ENCODE results near the gene ELMO3.

Gene ELMO3

DNA sequence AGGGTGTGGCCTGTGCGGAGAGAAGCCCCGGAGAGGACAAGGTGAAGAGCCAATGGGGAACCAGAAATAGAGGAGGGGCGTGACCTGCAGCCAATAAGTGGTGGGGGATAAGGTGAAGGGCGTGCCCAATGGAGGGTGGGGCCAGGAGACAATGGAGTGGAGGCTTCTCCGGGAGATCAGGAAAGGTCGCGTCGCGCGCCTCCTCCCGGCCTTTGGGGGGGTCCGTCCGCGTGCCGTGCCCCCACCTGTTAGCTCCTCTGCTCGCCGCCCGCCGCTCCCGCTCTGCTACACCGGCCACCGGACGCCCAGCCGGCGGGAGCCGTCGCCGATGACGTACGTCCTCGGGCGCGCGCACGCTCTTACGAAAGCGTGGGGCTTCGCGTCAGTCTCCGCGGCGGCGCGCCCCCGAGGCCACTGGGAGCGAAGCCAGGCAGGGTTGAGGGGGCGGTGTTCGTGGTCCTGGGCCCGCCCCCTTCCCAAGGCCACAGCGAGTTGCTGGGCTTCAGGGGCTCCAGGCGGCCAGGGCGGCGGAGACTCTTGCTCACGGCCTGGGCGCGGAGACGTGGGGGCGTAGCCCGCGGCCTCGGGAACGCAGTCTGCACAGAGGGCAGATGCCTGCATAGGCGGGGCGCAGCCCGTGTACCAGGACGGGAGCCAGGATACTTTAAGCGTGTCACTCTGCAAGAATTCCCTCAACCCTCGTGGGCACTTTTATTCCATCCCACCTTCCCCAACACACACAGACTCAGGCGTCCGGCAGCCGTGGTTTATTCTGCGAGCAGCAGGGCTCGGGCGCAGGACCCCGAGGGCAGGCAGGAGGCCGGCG lies 15.1 kb upstream of the ELMO3 start, which contains the start of gene MATCAP1:
MATCAP1 (minus strand) TSS at position 337 of the 826 bp plus-strand sequence. CDS start 3,353 bp downstream, outside the sequence.
- DNase-seq: peak; percentile 89 to 99 (median 95)

DNA sequence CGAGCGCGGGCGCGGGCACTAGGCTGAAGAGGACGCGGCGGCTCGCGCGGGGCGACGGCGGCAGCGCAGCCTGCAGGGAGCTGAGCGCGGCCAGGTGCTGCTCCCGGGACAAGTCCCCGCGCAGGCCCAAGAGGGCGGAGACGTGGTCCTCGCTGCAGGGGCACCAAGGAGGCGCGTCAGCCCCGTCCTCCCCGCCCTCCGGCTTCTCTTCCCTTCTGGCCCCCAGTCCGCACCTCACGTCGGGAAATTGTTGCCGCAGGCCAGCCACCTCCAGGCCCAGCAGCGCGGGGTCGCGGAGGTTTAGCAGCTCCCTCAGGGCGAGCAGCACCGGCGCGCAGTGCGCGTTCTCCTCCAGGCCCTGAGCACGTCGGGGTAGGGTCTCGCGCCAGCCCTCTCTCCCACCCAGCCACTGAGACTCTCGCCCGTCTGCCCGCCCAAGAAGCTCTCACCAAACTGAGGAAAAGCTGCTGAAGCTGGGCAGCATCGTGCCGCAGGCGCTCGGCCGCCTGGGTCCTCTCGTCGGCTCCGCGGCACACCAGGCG lies 14.4 kb upstream of the ELMO3 start:
- peak in 2 of 6 experiments; percentile 42 to 49 for DNase-seq

DNA sequence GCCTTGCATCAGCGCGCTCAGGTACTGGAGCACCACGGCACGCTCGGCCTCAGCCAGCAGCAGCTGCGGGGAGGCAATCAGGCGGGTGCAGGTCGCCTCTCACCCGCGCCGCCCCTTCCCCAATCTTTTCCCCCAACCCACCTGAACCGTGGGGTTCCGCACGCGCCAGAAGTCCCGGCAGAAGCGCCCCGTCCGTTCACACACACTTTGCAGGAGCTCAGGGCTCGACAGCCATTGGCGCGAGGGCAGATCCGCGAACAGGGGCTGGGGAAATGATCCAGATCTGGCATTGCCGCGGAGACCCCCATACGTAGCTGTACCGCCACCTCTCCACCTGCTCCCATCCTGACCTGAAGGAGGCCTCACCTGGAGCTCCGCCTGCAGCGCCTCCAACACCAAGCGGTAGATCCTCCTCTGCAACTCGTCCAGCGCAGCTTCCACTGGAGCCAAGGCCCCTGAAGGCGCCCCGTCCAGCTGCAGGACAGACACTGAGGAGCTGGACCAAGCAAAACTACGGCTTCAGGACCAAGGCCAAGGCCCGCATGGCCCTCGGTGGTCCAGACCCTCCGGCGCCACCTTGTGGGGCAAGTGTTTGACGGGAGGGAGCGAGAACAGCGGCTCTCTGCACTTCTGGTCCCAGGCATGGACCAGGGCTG lies 13.8 kb upstream of the ELMO3 start:
- peak; percentile 48 to 80 (median 69) for DNase-seq

DNA sequence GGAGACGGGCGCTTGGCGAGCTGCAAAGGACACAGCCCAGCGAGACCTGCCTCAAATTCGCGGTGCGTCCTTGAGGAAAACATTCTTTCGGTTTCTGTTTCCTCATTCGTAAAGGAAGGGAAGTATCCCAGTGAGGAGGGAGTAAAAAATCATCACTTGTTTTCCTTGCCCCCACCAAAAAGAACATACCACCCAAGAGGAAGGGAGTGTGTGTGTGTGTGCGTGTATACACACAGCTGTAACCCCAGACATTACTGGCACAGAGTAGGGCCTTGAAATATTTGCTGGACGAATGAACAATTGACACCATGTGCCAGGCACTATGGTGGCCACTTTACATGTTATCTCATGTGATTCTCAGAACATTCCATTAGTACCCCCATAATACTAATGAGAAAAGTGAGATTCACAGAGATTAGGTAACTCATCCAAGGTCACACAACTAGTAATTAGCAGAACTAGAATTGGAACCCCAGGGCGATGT lies 13.2 kb upstream of the ELMO3 start:
- no peak for DNase-seq

DNA sequence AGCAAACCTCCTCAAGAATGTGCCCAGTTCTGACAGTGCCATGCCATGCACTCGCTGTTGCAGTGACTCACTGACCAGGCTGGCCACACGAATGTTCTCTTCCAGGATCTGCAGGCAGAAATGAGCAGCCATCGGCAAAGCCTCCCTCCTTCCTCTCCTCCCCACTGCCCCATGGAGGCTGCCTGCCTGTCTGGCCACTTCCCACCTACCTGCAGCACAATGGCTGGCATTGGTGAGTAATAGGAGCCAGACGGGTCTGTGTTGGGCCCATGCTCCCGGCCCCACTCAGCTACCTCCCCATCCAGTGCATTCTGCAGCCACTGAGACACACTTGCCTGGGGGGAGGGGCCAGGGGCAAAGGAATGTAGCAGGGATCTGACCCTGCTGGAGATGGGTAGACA lies 12.4 kb upstream of the ELMO3 start:
- DNase-seq: no peak

DNA sequence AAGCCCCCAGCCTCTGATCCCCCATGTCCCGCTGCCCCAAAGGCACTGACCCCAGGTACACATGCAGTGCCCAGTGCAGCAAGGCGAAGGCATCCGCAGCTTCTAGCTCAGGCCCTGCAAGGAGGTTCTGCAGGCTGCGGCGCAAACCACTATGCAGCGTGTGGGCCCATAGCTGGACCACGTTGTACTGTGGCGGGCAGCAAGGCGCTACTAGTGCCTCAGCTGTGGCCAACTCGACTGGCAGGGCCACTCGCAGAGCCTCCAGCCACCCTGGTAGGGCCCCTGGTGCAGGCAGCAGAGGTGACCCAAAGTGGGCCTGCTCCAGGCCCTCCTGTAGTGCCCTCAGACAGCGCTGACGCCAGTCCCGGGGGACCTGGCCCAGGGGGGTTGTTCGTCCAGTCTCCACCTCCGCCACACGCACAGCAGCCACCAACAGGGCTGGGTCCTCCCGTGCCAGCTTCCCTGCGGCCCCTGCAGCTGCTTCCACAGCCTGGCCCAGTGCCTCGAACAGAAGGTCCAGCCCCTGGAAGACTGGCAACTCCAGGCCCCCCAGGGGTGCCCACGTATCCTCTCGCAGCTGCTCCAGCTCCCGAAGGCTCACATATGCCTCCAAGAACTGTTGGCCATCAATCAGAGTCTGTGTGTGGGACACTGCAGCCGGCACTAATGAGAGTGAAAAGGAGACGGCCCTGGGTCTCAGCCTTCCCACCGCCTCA lies 11.6 kb upstream of the ELMO3 start:
- no peak for DNase-seq

DNA sequence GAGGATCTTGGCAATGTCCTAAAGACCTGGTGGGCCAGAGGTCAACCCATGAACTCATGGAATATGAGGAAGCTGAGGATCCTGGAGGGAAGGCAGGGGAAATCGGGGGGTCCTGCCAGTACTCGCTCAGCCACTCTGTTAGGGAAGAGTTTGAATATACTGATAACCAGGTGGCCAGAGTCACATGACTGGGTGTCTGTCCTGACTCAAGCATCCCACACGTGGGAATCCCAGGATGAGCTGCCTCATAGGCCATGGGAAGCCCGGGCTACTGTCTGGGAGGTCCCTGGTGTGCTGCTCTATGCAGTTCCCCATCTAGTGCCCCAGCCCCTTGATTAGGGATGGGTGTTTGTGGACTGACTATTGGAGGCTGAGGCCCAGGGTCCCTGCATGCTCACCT lies 10.6 kb upstream of the ELMO3 start:
- no peak for DNase-seq

DNA sequence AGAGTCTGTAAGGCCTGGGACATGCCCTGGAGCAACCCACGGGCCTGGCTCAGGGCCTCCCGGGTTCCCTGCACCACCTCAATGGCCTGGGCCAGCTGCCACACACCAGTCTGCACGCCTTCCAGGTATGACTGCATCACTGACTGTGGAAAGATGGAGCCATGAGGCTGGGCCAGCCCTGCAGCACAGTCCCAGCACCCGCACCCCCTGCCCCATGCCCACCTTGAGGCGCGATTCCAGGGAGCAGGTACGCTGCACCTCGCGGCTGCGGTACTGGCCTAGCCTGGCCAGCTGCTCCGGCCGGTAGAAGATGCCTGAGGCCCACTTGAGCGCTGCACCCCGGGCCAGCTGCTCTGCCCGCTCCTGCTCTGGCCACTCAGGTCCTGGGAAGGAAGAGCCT lies 10.1 kb upstream of the ELMO3 start:
- DNase-seq: no peak

DNA sequence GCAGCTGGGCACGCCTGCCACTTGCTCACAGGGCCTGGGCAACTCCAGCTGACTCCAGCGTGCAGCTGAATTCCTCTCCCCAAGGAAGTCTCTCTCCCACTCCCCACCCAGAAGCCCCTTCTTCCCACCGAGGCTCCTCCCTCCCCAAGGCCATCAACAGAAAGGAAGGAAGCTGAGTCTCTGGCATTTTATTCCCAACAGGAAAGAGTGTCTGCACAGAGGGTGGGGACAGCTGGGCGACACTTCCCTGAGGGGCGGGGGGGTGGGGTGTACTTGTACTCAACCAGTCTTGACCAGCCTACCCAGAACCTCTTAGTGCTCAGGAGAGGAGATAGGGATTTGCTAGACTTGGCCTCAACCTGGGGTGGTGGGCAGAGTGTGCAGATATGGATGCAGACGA lies 8.9 kb upstream of the ELMO3 start, which contains the start of gene EXOC3L1:
EXOC3L1 (minus strand) TSS at position 96 of the 400 bp plus-strand sequence. CDS start 460 bp downstream, outside the sequence.
- no peak for DNase-seq

DNA sequence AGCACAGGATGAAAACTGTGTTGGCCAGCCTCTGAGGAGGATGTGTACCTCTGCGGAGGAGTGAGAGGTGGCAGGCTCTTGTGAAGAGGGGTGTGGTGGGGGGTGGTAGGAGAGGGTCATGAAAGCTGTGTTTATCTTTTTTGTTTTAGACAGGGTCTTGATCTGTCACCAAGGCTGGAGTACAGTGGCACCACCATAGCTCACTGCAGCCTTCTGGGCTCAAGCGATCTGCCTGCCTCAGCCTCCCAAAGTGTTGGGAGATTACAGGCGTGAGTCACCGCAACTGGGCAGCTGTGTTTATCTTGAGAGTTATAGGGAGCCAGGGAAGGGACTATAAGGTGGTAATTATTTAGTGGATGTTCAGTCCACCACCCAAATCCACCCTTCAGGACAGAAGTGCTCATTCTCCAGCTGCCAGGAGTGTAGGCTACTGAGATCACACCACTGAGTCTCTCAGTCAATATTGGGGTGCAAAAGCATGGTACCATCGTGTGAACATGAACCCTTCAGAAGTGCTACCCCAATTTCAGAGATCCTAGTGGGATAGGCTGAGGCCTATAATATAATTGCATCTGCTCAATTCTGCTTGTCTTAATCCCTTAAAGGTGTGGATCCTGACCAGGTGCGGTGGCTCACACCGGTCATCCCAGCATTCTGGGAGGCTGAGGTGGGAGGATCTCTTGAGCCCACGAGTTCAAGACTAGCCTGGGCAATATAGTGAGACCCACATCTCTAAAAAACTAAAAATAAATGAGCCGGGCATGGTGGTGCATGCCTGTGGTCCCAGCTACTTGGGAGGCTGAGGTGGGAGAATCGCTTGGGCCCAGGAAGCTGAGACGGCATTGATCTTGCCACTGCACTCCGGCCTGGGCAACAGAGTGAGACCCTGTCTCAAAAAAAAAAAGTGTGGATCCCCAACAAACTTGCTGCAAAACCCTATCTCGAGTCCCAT lies 8.2 kb upstream of the ELMO3 start:
- no peak for DNase-seq

DNA sequence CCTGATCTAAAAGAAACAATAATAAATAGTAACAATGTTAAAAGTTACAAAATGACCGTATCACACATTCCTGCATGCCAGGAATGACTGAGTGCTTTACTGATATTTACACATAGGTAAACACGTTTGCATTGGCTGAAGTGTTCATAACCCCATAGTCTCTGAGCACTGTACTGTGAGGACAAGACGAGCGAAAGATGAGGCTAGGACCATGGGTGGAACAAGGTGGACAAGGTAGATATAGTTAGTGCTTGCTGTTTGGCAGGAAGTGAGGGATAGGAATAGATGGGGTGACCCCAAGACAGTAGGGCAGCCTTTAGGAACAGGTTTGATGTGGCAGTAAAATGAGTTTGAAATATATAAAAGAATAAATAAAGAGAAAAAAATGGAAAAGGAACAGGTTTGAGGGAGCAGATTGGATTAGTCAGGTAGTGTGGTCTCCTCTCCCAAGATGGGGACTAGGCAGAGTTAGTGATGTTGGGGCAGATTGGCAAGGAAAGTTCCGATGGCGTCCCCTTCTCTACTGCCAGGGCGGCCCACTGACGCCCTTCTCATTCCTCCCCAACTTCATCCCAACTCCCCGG lies 7.4 kb upstream of the ELMO3 start:
- DNase-seq: no peak

DNA sequence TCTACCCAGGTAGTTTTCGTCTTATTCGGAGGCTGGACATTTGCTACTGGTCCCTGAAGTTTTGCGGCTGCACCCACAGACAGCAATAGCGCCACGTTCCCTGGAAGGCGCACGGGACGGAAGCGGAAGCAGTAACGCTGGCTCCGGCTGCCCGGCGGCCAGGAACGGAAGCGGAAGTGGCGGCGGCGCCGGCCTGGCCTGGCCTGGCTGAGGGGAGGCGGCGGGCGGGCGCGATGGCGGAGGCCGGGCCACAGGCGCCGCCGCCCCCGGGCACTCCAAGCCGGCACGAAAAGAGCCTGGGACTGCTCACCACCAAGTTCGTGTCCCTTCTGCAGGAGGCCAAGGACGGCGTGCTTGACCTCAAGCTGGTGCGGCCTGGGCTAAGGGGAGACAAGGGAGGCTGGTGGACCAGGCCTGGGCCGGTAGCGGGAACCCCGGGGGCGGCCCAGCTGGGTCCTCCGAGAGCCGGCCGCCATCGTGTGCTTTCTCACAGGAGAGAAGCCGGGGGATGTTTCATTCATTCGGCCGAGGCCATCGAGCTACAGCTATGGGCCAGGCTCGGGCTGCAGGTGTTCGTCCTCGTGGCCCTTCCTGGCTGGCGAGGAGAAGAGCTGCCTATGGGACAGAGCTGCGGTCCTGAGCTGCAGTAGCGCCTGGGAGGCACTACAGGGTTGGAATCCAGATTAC lies 6.8 kb upstream of the ELMO3 start, which contains the start of gene E2F4:
E2F4 (plus strand) TSS at position 161 of the 687 bp plus-strand sequence; CDS start at position 234, 73 bp downstream.
- DNase-seq: peak; percentile 71 to 79 (median 75)

DNA sequence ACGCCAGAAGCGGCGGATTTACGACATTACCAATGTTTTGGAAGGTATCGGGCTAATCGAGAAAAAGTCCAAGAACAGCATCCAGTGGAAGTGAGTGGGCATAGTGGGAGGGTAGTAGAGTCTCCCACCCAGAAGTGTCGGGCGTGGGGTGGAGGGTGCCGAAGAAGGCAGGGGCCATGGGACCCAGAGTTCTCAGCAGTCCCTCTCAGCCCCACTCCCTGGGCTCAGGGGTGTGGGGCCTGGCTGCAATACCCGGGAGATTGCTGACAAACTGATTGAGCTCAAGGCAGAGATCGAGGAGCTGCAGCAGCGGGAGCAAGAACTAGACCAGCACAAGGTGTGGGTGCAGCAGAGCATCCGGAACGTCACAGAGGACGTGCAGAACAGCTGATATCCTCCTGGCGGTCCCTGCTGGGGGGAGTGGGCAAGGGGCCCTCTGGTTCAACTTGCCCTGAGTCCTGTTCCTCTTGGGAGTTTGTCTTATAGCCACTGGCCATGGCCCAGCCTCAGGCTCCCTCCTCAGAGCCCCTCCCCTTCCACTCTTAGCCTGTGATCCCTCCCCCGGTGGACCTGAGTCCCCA lies 6.1 kb upstream of the ELMO3 start:
- DNase-seq: no peak

DNA sequence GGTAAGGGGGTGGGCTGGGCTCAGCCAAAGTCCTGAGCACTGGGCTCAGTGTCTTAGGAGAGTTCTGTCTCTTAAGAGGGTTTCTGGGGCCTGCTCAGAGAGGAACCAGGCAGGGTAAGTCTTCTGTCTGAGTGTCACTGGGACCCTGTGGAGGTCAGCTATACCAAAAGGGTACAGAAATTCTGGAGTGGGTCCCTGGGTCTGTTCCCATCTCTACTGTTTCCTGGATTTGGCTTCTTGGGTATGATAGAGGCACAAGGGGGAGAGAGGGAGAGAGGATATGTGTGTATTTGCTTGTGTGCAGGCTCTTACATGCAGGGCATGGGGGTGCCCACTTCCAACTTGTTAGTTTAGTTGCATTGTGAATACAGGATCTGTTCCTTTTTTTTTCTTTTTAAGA lies 5.4 kb upstream of the ELMO3 start:
- no peak for DNase-seq

DNA sequence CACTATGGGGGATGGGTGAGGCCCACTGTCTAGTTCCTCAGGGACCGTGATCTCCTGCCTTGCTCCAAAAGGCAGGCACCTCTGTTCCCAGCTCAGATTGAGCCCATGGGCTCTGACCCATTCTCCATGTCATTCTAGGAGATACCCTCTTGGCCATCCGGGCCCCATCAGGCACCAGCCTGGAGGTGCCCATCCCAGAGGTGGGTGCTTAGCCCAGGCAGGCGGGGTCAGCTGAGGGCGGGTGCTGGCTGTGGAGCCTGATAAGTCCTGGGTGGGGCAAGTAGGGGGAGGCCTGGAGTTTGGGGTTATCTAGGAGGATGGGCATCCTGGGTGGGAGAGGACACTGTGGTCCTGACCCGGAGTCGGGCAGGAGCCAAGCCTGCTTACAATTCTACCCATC lies 4.7 kb upstream of the ELMO3 start:
- no peak for DNase-seq

DNA sequence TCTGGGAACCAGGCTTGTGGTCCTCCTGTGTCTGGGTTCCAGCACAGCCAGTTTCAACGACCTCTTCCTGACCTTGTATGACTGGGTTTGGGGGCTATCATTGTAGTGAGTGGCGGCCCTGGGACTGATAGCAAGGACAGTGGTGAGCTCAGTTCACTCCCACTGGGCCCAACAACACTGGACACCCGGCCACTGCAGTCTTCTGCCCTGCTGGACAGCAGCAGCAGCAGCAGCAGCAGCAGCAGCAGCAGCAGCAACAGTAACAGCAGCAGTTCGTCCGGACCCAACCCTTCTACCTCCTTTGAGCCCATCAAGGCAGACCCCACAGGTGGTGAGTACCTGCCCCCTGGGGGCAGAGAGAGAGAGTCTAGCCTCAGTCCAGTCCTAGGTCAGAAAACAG lies 3.3 kb upstream of the ELMO3 start:
- no peak for DNase-seq

DNA sequence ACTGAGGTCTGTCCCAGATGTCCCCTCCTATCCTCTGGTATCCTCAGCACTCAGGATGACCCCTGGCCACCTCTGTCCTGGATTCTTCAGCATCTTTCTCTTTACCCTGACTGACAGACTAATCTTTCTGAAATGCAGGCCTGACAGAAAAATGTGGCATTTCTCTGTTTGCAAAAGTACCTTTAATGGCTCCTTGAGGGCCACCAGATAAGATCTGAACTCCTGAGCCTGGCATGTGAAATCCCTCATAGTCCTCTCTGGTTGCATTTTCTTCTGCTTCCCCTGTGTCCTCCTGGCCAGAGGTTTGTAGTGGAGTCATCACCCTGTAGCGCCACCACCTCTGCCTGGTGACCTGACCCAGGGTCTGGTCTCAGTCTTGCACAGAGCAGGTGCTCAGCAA lies 2.0 kb upstream of the ELMO3 start:
- no peak for DNase-seq

DNA sequence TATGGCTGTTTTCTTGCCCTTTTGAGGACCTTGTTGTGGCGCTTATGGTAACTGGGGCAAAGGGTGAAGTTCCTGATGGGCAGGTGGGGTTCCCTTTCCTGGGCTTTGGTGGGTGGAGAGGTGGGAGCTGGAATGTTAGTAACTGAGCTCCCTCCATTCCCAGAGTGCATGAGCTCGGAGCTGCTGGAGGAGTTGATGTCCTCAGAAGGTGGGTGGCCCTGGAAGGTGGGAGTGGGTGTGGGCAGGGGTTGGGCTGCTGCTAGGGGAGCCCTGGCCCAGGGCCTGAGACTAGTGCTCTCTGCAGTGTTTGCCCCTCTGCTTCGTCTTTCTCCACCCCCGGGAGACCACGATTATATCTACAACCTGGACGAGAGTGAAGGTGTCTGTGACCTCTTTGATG lies 1.2 kb upstream of the ELMO3 start:
- no peak for DNase-seq

DNA sequence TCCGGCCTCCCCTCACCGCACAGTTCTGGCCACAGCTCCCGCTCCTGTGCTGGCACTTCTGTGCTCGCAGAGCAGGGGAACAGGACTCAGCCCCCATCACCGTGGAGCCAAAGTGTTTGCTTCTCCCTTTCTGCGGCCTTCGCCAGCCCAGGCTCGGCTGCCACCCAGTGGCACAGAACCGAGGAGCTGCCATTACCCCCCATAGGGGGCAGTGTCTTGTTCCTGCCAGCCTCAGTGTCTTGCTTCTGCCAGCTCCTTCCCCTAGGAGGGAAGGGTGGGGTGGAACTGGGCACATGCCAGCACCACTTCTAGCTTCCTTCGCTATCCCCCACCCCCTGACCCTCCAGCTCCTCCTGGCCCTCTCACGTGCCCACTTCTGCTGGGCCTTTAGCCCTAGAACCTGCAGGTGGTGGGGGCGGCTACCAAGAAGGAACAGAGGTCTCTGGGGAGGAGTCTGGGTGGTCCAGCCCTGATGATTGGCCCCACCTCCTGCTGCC lies 645 bp upstream of the ELMO3 start:
- peak in 1 of 6 experiments; percentile 13 for DNase-seq

DNA sequence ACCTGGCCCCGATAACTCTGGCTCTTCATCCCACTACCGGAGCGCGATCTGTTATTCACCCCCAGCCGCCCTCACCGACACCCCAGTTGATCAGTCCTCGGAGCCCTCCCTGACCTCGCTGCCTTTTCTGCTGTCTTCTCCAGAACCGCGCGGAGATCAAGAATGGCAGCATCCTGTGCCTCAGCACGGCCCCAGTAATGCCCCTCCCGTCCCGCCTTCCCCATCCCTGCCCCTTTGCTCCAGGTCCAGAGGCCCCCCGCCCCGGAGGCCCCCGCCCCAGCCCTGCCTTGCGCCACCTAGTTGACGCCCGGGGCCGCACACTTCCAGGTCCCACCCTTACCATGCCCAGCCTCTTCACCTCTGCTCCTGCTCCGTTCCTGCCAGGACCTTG lies 872 bp downstream of the ELMO3 start:
- no peak for DNase-seq

Measured in stimulated activated naive CD4-positive, alpha-beta T cell (primary cell).